Epithelial cell of esophagus (primary cell): ENCODE results near the gene TUBB3.
"Not testable (repeated sequence)": the region's sequence is repeated elsewhere in the genome, so short reads cannot be mapped to it uniquely, and the experiment has no call there.

Source experiments
- DNase-seq: peaks from one replicate; pipeline ENCODE4 v3.0.0; 2010; ENCODE audit warnings: low read depth
- H3K4me3 ChIP-seq: 2 replicates; pipeline ENCODE4 v1.5.1; 2011; ENCODE audit warnings: mild to moderate bottlenecking, low read length, control low read depth
- CTCF ChIP-seq: IDR thresholded peaks from 2 replicates; pipeline ENCODE4 v1.5.1; 2011; ENCODE audit warnings: low read depth, mild to moderate bottlenecking, low read length, control low read depth, inconsistent platforms; ENCODE audit not compliant: insufficient read depth; ENCODE audit errors: missing control alignments

The TUBB3 gene

DNA sequence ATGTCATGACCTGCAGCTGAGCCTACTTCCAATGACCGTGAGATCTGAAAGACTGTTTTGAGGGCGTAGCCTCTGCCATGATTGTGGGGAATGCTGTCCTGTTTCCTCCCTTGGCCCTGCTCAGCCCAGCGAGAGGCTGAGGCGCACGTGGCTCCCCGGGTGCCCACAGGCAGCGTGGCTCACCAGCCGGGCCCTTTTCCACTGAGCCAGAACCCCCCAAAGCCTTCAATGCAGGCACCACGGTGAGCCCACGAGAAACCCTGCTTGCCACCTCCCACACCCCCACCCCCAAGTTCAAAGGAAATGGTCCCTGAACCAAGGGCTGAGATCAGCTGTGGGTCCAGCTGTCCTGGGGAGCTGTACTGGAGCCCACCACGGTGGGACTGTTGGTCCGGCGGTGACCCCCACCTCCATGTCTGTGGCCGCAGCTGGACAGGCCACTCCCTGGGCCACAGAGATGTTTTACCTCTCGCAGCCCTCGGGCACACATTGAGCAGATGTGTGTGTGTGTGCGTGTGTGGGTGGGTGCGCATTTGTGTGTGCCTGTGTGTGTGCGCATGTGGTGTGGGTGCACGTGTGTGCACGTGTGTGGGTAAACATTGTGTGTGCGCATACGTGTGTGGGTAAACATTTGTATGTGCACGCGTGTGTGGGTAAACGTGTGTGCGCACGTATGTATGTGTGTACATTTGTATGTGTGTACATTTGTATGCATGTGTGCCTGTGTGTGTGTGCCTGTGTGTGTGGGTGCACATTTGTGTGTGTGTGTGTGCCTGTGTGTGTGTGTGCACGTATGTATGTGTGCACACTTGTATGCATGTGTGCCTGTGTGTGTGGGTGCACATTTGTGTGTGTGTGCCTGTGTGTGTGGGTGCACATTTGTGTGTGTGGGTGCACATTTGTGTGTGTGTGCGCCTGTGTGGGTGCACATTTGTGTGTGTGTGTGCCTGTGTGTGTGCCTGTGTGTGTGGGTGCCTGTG lies 9.4 kb upstream of the TUBB3 start:
- no peak overlapping the region for H3K4me3 ChIP-seq
- DNase-seq, result no peak
- no peak for TF ChIP-seq CTCF

DNA sequence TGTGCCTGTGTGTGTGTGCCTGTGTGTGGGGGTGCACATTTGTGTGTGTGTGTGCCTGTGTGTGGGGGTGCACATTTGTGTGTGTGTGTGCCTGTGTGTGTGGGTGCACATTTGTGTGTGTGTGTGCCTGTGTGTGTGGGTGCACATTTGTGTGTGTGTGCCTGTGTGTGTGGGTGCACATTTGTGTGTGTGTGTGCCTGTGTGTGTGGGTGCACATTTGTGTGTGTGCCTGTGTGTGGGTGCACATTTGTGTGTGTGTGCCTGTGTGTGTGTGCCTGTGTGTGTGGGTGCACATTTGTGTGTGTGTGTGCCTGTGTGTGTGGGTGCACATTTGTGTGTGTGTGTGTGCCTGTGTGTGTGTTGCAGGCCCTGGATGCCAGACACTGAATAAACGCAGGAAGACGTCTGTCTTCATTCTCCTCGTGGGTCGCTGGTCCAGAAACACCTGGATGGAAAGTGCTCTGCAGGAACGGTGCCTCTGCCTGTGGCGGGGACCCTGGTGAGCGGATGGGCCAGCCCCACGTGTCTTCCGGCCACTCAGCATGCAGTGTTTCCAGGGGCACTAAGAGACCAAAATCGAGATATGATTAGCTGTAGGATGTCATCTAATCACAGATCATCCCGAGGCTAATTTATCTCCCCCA lies 8.4 kb upstream of the TUBB3 start:
- not testable (repeated sequence) for H3K4me3 ChIP-seq, DNase-seq

DNA sequence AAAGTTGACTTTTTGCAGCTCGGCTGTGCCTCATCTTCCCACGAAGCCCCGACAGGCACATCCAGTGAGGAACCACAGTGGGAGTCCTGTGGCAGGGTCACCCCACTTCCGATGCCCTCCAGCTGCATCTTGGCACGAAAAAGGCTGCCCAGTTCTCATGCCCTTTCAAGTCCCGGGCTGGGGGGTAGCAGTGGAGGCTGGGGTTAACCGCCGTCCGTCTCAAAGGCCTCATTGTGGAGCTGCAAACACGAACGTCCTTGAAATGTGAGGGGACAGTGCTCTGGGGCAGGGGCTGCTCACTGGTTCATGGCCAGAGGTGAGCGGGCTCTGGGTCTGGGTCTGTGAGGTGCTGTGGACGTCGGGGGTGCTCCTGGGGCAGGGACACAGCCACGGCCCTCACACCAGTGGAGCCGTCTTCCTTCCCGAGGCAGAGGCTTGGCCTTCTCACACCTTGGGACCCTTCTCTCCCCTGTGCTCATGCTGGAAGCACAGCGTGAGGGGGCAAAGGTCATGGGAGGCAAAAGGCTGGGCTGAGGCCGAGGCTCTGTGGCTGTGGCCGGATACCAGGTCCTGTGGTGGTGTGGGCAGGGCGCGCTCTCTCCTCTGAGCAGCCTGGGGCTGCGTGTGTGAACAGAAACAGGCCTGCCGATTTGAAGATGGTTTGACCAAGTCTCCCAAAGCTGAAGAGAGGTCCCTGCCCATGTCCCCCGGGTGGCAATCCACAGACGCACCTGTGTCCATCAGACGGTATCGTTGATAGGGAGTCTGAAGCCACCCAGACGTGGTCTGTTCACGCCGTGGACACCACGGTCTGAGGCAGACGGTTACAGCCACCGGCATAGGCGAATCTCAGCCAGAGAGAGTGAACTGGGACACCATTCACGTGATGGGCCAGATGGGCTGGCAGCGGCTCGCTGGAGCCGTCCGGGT lies 7.6 kb upstream of the TUBB3 start:
- no peak overlapping the region for H3K4me3 ChIP-seq
- DNase-seq, result no peak
- no peak for TF ChIP-seq CTCF

GRCh38 chr16:89917773-89918452 lies 5.2 kb upstream of the TUBB3 start:
- no peak overlapping the region for H3K4me3 ChIP-seq
- TF ChIP-seq CTCF, result no peak
- peak; percentile 86 for DNase-seq

- DNase-seq, result no peak
- TF ChIP-seq CTCF, result peak; percentile 10
- H3K4me3 ChIP-seq, result no peak within 1 kb of the TSS
Observed at GRCh38 chr16:89918453-89919347, 4.4 kb upstream of the TUBB3 start, which contains the start of gene MC1R. Gene MC1R, plus strand, starts transcription at chr16:89918862. Its CDS starts 397 bp downstream, at chr16:89919259.

- no peak for TF ChIP-seq CTCF
- DNase-seq, result no peak
- H3K4me3 ChIP-seq, result no peak overlapping the region
Observed at GRCh38 chr16:89919535-89920406, 3.4 kb upstream of the TUBB3 start.
